DMS53 (cell line): ENCODE measurements around the gene KPTN.
A peak's percentile ranks its signal among the peaks of the same experiment; 100 is the strongest.

Experiments used
- DNase-seq: peaks from one replicate; lab custom pipeline; 2025; lab: John Stamatoyannopoulos, UW

KPTN gene

DNA sequence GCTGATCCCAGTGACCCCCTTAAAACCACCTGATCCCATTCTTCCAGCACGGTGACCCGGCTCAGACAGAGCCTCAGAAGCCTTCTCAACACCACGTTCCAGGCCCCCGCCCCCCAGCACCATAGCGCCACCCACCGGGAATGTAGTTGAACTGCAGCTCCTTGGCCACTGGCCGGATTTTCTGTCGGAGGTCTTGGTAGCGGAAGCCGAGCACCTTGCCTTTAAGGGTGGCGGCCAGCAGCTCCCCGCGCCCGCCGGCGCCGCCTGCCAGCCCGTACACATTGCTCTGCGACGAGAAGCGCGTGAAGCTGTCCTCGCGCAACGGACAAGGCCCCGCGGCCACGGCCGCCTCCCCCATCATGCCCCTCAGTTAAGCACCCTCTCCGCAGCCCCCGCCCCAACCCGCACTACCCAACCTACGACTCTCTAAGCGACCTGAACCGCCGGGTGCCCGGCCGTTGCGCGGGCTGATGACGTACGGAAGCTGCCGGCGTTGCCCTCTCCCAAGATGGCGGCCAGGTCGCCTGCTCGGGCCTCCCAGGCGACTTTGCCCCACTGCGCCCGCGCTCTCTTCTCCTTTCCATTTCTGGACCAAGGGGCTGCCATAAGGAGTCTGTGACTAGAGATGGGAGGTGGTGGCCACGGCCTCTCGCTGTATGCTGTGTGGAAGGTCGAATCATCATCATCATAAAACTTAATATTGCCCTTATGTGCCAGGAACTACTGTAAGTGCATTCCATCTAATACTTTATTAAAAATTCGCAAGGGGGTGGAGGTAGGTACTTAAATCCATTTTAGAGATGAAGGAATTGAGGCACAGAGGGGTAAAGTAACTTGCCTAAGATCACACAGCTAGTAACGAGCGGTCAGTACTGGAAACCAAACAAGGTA, at the start of gene KPTN:
Gene KPTN, minus strand, starts transcription at position 420 of the 891 bp plus-strand sequence. Its CDS starts 59 bp downstream, at position 361.
- peak; percentile 95 for DNase-seq

DNA sequence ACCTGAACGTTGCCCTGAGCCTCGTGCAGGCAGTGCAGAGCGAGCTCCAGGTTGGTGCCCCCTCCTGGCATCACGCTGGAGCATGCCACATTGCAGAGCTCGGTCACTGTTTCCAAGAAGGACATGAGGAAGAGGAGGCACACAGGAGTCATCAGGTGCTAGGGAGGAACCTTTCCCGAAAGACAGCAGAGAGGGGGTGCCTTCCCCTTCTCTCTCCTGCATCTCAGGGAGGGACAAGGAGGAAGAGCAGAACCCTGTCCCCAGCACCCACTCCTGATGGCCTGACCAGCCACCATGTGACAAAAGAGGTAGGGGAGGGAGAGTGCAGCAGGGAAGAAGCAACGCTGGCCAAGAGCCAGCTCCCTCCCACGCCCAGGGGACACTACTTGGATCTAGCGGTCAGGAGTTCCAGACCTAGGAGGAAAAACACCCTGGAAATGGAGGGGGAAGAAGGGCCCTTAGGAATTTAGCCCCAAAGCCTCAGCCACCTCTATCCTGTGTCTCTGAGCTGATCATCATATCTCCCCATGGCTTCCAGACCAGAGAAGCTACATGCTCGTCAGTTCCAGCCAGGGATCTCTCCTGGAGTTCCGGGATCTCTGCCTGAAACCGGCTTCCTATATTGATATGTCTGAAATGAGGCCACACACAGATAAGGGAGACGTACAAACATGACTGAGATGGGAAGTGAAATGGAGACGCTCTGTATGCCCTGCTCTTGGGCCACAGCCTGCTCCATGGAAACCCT, 47.8 kb upstream of the KPTN start:
- no peak for DNase-seq

DNA sequence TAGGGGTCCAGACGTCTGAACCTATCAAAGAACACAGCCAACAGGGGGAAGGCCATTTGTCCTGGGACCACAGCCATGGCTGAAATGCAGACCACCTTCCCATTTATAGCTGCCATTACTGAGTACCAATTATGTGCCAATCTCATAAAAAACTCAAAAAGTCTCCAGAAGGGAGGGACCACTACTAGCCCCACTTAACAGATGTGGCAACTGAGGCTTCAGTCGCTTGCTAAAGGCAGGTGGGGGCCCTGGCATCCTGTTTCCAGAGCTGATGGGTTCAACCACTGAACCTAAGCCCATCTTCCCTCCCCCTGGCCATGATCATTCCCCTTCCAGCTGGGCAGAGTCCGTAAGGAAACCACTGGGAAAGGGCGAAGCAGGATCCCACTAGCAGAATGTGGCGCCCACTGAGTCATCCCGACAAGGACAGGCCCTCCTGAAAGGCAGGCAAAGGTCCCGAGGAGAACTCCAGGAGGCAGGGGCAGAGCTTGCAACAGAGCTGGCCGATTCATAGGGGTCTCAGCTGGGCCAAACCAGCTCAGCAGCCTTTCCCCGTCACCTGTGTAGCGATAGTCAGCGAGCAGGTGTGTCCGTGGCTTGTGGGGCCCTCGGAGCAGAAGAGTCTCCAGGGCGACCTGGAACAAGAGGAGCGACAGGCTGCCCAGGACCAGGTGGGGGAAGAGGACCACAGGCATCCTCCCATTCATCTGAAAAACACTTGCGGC, 45.2 kb upstream of the KPTN start:
- DNase-seq = no peak

DNA sequence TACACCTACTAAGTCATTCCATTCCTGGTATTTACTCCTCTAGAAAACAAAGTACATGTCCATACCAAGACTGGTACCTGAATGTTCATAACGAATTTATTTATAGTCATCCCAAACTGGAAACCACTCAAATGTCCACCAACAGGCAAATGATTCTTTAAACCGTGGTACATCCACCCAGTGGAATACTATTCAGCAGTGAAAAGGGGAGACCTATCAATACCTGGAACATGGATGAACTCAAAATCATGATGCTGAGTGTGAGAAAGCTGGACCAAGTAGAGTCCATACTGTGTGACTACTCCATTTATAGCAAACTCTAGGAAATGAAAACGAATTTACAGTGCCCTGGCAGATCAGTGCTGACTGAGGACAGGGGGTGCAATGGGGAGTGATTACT, 42.8 kb upstream of the KPTN start:
- no peak for DNase-seq

DNA sequence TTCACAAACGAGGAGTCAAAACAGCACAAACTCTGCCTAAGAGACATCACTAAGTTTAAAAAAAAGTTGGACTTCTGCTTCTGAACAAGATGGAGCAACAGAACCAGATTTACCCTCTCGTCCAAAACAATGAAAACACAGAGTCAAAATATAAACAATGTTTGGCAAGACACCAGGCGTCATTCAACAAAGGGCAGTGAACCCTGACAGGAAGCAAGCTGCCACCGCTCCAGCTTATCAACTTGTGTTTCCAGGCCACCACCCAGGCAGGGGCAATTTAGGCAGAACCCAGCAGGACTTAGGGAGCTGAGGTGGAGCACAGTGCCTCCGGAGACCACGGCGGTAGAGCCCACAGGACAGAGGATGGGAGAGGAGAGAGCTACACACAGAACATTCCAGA, 39.5 kb upstream of the KPTN start:
- peak; percentile 73 for DNase-seq

DNA sequence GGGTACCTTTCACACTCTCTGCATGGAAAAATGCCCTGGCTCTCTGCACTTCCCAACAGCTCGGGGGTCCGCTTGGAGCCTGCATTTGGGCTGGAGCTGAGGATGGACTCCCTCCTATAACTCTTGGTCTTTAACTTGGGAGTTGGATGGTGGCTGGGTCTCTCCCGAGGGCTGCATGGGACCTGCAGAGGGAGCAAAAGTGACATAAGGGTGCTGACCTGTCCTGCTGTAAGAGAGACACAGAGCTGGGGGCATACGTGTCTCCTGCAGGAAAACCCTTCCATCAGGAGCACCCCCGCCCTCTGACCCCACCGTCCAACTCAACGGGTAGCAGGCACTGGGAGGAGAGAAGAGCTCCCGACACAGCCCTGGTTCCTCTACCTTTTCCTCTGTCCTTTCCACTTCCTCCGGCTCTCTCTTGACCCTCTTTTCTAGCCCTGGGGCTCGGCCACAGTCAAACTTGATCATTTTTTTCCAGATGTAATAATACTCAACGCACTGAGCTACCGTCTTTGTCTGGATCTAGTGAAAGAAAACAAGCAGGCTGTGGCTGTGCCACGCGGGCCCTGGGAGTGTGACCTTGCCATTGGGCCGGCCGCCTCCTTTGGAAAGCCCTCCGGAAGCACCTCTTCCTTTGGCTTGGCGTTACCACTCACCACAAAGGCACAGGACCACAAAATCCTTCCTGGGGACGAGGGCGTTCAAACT, 37.6 kb upstream of the KPTN start:
- no peak for DNase-seq

DNA sequence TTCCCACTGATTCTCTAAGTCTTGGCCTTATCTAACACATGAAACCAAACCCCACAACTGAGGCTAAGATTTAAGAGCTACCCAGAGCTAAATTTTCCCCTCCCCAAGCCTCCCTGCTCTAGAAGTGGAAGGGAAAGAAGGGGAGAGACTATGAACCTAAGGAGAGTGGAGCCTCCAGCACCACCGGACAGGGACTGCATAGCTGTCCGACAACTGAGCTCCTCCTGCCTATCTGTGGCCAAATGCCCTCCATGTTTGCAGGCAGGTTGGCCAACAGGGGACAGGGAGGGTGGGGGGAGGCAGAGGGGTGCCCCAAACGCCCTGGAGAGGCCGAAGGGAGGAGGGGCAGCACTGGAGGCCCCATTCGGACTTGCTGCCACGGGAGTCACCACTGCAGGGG, 36.8 kb upstream of the KPTN start:
- no peak for DNase-seq

DNA sequence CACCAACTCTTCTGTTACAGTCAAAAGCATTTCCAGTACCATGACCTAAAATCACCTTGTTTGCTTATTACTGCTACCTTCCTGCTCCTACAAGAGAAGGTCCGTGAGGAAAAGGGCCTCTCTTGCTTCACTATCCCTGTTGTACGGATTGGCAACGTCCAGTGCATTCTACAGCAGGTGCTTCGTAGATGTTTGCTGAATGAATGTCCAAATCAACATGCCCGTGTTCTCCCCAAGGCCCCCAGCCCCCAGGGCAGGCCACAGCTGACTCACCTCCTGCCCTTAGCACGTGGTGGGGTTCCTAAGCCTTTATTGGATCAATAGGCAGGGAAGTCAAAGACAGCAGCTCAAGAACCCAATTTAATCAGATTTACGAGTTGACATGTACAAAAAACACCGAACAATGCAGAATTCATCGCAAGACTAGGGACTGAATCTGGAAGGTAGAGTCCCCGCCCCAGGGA, 36.4 kb upstream of the KPTN start:
- no peak for DNase-seq

DNA sequence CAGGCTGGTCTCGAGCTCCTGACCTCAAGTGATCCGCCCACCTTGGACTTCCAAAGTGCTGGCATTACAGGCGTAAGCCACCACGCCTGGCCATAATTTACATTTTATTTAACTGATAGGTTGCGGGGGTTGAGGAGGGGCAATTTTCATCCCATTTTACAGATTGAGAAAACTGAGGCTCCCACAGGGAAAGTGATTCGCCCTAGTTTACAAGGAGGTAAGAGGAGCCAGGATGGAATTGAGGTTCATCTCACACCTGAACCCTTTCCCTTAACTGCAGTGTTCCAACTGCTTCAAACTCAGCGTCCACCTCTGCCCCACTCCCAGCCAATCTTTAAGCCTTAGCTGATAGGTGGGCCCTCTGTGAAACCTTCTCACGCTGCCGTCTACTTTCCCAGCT, 34.8 kb upstream of the KPTN start:
- DNase-seq = no peak

DNA sequence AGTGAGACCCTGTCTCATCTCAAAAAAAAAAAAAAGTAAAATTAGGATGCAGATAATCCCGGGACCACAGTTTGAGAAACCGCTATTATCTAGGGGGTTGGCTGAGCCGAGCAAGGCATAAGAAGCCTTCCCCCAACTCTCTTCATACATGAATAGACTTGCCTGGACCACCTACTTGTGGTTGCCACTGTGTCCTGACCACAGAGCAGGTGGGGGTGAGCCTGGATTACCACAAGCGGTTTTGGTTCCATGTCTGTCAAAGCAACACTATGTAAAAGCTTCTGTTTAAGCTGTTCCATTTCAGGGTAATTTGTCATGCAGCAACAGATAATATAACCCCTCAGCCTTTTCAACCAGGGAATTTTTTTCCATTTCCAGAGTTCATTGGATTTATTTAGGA, 34.1 kb upstream of the KPTN start:
- DNase-seq = no peak

DNA sequence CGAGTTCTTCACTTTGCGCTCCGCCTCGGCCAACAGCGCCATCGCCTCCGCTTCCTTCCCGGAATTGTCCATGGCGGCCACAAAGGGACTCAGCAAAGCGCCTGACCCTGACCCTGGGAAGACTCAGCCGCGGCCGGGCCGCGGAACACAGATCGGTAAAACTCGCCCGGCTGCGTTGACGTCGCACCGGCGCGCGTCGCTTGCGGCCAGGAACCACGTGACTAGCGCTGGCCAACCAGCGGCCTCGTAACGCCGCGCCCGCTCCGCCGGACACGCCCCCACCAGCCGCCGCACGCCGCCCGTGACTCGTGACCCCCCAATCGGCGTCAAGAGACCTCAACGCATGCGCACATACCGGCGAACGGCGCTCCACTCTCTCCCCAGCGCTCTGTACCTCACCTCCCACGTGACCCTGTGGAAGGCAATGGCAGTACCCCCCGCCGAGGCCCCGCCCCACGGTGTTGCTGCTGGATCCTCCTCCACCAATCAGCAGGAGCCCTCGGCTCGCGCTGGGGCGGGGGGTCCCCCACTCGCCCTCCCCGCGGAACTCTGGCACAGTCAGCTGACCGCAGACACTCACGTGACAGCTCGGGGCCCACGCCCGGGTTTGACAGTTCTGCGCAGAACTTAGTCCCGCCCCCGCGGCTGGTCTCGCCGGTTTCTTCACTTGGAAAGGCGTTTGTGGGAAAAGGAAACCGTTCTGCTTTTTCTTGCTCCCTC, 31.0 kb upstream of the KPTN start, which contains the start of gene NAPA:
Gene NAPA, minus strand, starts transcription at position 195 of the 720 bp plus-strand sequence. Its CDS starts 123 bp downstream, at position 72.
- DNase-seq = peak; percentile 100

DNA sequence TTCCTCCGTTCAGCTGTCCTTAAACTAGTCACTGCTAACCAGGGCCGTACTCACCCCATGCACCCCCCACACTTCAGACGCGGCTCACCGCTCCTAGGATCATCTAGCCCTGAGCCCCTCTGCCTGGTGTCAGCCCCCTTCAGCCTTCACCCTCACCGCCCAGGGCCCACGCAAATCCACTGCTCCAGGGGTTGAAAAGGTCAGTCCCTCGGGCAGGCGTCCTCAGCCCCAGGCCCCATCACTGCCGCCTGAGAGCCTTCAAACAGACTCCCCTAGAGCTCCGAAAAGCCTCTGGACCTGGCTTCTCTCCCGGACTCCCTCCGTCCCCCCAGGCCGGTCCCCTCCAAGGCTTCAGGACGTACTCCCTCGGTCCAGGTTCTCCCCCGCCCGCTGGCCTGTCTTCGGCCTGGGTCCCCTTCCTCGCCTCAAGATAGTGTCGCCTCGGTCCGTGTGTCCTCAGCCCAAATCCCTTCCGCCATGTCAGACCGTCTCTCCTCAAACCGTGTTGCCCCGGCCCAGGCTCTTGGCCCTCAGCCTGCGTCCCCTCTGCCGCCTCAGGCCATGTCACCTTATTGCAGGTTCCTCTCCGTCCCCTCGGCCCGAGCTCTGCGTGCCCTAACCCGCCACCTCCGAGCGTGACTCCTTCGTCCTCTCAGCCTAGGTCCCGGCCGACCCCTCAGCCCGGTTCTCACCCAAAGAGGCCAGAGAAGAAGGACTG, 30.3 kb upstream of the KPTN start:
- DNase-seq = peak; percentile 76

DNA sequence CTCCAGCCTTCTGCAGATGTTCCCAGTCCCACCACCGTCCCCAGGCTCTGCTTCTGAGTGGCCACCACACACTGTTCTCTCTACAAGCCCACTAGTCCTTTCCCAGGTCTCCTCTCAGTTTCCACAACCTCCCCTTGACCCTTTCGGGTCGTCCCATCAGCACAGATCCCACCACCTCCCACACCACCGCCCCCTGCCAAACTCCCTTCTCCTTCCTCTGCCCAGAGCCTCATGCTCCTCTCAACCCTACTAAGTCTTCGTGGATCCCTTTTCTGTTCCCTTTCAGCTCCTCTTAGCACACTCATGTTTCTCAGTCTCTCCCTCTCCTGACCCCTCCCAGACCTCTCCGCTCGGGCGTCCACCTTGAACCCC, 28.9 kb upstream of the KPTN start:
- no peak for DNase-seq

DNA sequence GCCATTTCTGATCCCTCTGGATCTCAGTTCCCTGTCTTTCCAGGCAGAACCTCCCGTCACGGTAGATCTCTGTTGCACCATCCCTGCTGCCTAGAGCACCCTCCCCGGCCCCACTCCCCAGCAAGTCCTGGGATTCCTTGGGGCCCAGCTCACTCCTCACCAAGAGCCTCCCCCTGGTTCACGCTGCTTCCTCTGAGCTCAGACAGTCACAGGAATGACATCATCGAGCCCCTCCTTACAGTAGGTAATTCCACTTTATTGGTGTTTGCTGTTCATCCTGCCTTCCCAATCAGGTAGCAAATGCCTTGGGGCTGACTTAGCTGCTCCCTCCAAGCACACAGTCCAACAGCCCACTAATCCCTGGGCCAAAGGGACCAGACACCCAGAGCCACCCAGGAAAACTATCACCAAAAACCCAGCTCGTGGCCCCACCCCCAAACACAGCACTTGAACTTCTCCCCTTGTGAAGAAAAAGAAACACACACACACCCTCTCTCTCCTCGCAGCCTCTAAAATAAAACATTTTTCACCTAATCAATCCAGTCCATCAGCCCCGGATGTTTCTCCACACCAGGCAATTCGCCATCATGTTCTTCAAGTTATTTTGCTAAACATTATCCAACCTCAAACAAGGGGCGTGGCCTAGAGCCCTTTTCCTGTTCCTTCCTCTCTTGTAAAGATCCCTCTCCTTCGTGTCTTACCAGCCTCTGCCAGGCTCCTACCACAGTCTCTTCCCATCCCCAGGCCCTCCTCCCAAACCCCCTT, 28.3 kb upstream of the KPTN start:
- DNase-seq = peak; percentile 70

DNA sequence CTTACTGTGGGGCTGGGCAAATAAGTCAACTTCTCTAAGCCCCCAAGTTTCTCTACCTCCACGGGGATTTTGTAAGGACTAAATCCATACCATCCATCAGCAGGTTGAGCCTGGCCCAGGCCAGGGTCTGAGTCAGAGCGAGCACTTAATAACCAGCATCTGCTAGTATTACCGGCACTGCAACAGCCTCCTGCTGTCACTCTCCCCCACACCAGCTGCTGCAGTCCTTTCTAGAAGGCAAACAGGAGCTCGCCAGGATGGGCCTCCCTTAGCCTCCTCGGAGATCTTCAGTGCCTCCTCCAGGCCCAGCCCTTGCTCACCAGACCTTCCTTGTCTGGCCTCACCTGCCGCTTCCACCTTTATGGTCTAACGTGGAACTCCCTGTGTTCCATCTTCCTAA, 27.7 kb upstream of the KPTN start:
- no peak for DNase-seq

DNA sequence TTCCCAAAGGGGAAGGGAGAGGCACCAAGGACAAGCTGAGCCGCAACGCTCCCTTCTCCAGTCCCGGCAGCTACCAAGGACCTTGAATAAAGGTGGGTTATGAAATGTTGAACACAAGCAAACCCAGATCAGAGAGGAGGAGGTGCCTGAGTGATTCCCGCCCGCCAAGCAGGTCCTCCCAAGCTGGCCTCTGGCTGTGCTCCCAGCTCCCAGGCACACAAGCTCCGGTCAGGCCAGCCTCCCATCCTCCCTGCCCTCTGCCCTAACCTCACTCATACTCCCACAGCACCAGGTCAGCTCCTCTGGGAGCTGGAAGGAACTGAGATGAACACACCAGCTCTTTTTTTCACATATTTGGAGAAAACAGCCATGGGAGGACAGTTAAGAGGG, 27.1 kb upstream of the KPTN start:
- DNase-seq = no peak

DNA sequence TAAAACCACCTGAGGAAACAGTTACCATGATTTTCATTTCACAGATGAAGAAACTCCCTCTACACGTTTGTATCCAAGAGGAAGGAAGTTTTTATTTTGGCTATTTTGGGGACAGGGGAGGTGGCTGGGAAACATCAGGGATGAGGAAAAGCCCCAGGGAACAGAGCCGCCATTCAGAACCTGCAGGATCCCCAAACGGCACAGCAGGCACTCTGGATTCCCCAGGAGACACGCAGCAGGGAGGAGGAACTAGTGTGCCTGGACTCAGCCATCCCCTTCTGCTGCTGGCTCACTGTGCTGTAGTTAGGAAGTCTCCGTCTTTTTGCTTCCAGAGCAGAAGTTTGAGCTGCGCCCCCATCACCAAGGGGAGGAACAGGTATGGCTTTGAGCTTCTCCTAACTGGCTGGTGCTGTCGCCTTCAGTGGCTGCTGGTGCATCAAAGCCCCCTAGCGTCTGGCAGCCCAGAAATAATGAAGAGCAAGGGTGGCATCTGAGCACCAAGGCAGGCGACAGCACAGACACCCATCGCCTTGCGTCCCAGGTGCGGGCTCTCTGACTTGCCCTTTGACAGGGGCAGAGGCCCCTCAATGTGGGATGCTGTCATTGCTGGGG, 26.6 kb upstream of the KPTN start:
- no peak for DNase-seq

DNA sequence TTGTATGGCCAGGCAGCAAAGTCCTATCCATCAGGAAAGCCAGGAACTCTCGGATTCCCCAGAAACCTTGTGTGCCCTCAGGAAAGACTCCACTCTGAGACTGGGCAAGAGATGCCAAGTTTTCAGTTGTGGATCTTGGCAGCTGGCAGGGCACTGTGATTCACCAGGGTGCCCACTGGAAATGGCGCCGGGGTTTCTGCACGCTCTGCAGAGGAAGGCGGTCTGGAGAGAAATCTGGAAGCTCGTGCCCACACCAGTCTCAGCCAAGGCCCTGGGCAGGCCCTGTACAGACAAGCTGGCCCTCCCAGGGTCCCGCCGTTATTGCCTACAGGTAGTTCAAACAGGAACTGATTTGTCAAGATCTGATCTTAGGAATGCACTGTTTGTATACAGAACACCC, 26.0 kb upstream of the KPTN start:
- DNase-seq = no peak

DNA sequence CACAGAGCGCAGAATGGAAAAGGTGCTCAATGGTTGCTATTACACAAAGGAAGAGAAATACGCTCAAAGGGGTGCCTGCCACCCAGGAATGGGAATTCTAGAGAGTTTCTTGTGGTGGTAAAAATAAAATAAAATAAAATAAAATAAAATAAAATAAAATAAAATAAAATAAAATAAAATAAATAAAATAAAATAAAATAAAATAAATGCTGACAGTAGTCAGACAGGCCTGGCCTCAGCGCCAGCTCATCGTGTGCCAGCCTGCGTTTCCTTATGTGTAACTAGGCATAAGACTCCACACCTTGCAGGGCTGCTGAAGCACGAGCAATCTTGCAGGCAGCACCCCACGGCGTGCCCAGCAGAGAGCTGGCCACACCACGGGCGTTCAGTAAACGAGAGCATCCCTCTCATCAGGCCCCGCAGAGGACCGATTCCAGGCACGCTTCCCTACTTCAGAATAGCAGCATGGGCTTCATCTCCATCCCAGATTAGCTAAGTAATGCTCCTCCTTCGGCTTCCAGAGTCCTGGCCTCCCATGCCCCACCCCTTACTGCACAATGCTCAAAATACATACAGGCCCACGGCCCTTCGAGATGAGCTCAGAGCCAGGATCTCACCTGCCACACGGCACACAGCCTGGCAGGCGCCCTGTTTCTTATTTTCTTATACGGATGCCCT, 25.3 kb upstream of the KPTN start:
- DNase-seq = no peak
